ENCODE data around the gene CMKLR1. TPM values are rescaled to one million over a fixed set of nuclear protein-coding genes. Genes with fewer than 3 reads are reported as not detected.

Gene CMKLR1
- total and polyA plus RNA-seq, 4 donors, result 0.67 to 13.7 (median 5.8) TPM

- Histone ChIP-seq H3K9ac (ENCODE audit: low read depth in 1 of 2, low read length in 2 of 2) (no peak overlapping the region), H3K4me3 (ENCODE audit: low read depth in 1 of 3, low read length in 3 of 3) (no peak overlapping the region), H3K9me3 (ENCODE audit: control insufficient read depth in 4 of 4, low read length in 3 of 4) (no peaks in the 10 kb centered on the region), H3K4me1 (ENCODE audit: control insufficient read depth in 4 of 4, insufficient read depth in 4 of 4, low read length in 3 of 4) (no peaks in the 10 kb centered on the region), H3K36me3 (ENCODE audit: control insufficient read depth in 4 of 4, insufficient read depth in 3 of 4, low read depth in 1 of 4, low read length in 3 of 4) (peaks cover 0 to 2% (median 0%) of the 10 kb centered on the region in 4 donors), H3K27me3 (ENCODE audit: control insufficient read depth in 4 of 4, insufficient read depth in 4 of 4, low read length in 3 of 4) (no peaks in the 10 kb centered on the region), H3K27ac (ENCODE audit: low read depth in 1 of 2, low read length in 2 of 2) (no peak overlapping the region)
- TF ChIP-seq TAF1 (conservative IDR thresholded peaks at IDR 0.05) (no peak), YY1 (IDR thresholded peaks at IDR 0.05) (no peak), ZBTB33 (IDR thresholded peaks at IDR 0.05) (no peak), HNF4A (conservative IDR thresholded peaks at IDR 0.05) (no peak), GABPA (IDR thresholded peaks at IDR 0.05 in 1 of 2, conservative IDR thresholded peaks at IDR 0.05 in 1 of 2) (no peak), FOXA1 (IDR thresholded peaks at IDR 0.05) (no peak), RAD21 (IDR thresholded peaks at IDR 0.05) (no peak), HNF4G (IDR thresholded peaks at IDR 0.05) (no peak), ATF3 (IDR thresholded peaks at IDR 0.05) (no peak)
- DNase-seq (ENCODE audit: low spot score), result no peak
- WGBS, result 66% methylated on average over 5 of the region's 5 CpGs
Measured at GRCh38 chr12:108325018-108325358, 14.1 kb downstream of the CMKLR1 start.

- H3K9ac ChIP-seq (ENCODE audit: low read depth in 1 of 2, low read length in 2 of 2), result no peak overlapping the region
- no peak for TF ChIP-seq CTCF (IDR thresholded peaks at IDR 0.05; ENCODE audit: low read depth, low read length, missing input control)
- no peak for TF ChIP-seq FOXA2 (IDR thresholded peaks at IDR 0.05)
- TF ChIP-seq HNF4G (IDR thresholded peaks at IDR 0.05), result no peak
- TF ChIP-seq RXRA (IDR thresholded peaks at IDR 0.05), result no peak
- TF ChIP-seq MAX (IDR thresholded peaks at IDR 0.05), result no peak
- TF ChIP-seq SP1 (IDR thresholded peaks at IDR 0.05), result no peak
- TF ChIP-seq YY1 (IDR thresholded peaks at IDR 0.05), result no peak
- TF ChIP-seq HNF4A (conservative IDR thresholded peaks at IDR 0.05), result no peak
- no peak for TF ChIP-seq JUND (IDR thresholded peaks at IDR 0.05)
- TF ChIP-seq RAD21 (IDR thresholded peaks at IDR 0.05), result no peak
- no peak for TF ChIP-seq EGR1 (IDR thresholded peaks at IDR 0.05; ENCODE audit: low read depth in 2 of 2)
- TF ChIP-seq ZBTB33 (IDR thresholded peaks at IDR 0.05), result no peak
- TF ChIP-seq ATF3 (IDR thresholded peaks at IDR 0.05), result no peak
- TF ChIP-seq FOXA1 (IDR thresholded peaks at IDR 0.05), result no peak
- no peak for TF ChIP-seq GABPA (IDR thresholded peaks at IDR 0.05 in 1 of 2, conservative IDR thresholded peaks at IDR 0.05 in 1 of 2)
- no peak for TF ChIP-seq TAF1 (conservative IDR thresholded peaks at IDR 0.05)
- TF ChIP-seq REST (IDR thresholded peaks at IDR 0.05), result no peak
- TF ChIP-seq NR2F2 (IDR thresholded peaks at IDR 0.05), result no peak
- DNase-seq (ENCODE audit: low spot score), result no peak
- H3K9me3 ChIP-seq (ENCODE audit: control insufficient read depth in 4 of 4, low read length in 3 of 4), result no peaks in the 10 kb centered on the region
- H3K4me1 ChIP-seq (ENCODE audit: control insufficient read depth in 4 of 4, insufficient read depth in 4 of 4, low read length in 3 of 4), result no peaks in the 10 kb centered on the region
- H3K4me3 ChIP-seq (ENCODE audit: low read depth in 1 of 3, low read length in 3 of 3), result no peak overlapping the region
- H3K27me3 ChIP-seq (ENCODE audit: control insufficient read depth in 4 of 4, insufficient read depth in 4 of 4, low read length in 3 of 4), result no peaks in the 10 kb centered on the region
- peaks cover 0 to 2% (median 0%) of the 10 kb centered on the region in 4 donors for H3K36me3 ChIP-seq (ENCODE audit: control insufficient read depth in 4 of 4, insufficient read depth in 3 of 4, low read depth in 1 of 4, low read length in 3 of 4)
- H3K27ac ChIP-seq (ENCODE audit: low read depth in 1 of 2, low read length in 2 of 2), result no peak overlapping the region
- WGBS, result 89% methylated on average over 8 of the region's 8 CpGs
Measured at GRCh38 chr12:108324351-108325017, 14.6 kb downstream of the CMKLR1 start.

Data from liver (tissue), 9 donors.